SKM-1 (cell line): ENCODE results near the gene MYADML2.
"Not testable (repeated sequence)": the region's sequence is repeated elsewhere in the genome, so short reads cannot be mapped to it uniquely, and the experiment has no call there.

Source experiments
- DNase-seq: peaks from one replicate; lab custom pipeline; 2025; ENCODE audit not compliant: unreplicated experiment; lab: John Stamatoyannopoulos, UW

Gene MYADML2

GRCh38 chr17:81926451-81927151 is 20.4 kb downstream of the MYADML2 start:
- peak; percentile 74 for DNase-seq

- DNase-seq: no peak
Observed at GRCh38 chr17:81925860-81926450, 21.1 kb downstream of the MYADML2 start.

GRCh38 chr17:81924557-81925532 is 22.2 kb downstream of the MYADML2 start:
- no peak for DNase-seq

- peak; percentile 86 for DNase-seq
Observed at GRCh38 chr17:81923302-81924260, 23.5 kb downstream of the MYADML2 start.

- DNase-seq: no peak
Observed at GRCh38 chr17:81922566-81923301, 24.3 kb downstream of the MYADML2 start.

GRCh38 chr17:81921996-81922565 is 25.0 kb downstream of the MYADML2 start:
- no peak for DNase-seq

GRCh38 chr17:81921537-81921862 is 25.5 kb downstream of the MYADML2 start:
- DNase-seq: no peak

- DNase-seq: no peak
Observed at GRCh38 chr17:81920612-81921536, 26.2 kb downstream of the MYADML2 start.

- no peak for DNase-seq
Observed at GRCh38 chr17:81918832-81919545, 28.0 kb downstream of the MYADML2 start.

GRCh38 chr17:81918333-81918669 is 28.7 kb downstream of the MYADML2 start:
- not testable (repeated sequence) for DNase-seq

- peak; percentile 55 for DNase-seq
Observed at GRCh38 chr17:81917565-81918332, 29.3 kb downstream of the MYADML2 start, which contains the start of gene SIRT7. Gene SIRT7, minus strand, starts transcription at chr17:81918176. Its CDS starts 45 bp downstream, at chr17:81918131.

GRCh38 chr17:81916234-81917001 is 30.6 kb downstream of the MYADML2 start:
- no peak for DNase-seq

GRCh38 chr17:81915331-81915730 is 31.7 kb downstream of the MYADML2 start:
- DNase-seq: no peak

- DNase-seq: no peak
Observed at GRCh38 chr17:81914103-81914850, 32.8 kb downstream of the MYADML2 start.

- DNase-seq: no peak
Observed at GRCh38 chr17:81913394-81914102, 33.5 kb downstream of the MYADML2 start.
